ENCODE results near the gene CORO2B.

Gene CORO2B

DNA sequence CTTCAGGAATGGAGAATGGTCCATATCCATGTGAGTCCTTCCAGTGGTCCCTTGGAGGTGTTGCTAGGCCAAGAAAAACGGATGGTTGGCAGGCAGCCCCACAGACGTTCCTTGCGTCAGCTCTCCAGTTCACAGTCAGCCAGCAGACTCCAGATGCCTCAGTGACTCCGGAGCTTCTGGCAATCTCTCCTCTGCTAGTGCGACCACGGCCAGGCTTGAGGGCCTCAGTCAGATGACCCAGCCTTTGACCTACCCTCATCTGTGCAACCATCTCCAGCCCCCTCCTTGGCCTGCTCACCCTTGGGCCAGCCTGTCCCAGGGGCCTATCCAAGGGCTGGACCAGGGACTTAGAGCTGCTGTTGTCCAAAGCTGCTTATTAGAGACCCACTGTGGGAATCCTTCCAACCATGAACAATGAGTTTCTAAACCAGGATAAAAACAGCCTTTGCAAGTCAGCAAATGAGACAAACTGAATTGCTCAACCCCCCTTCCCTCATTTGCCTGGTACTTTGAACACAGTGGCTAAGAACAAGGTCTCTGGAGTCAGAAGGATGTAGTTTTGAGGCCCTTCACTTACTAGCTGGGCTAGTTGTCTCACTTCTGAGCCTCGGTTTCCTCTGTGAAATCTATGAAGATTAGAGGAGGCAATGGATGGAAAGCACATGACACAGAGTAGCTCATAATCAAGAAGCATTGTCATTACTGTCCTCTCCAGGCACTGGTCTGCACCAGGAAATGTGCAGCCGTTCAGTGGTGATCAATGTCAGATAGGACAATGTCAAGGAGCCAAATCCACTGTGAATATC lies 197.1 kb downstream of the CORO2B start:
- DNase-seq (ENCODE audit: low read depth) = no peak

DNA sequence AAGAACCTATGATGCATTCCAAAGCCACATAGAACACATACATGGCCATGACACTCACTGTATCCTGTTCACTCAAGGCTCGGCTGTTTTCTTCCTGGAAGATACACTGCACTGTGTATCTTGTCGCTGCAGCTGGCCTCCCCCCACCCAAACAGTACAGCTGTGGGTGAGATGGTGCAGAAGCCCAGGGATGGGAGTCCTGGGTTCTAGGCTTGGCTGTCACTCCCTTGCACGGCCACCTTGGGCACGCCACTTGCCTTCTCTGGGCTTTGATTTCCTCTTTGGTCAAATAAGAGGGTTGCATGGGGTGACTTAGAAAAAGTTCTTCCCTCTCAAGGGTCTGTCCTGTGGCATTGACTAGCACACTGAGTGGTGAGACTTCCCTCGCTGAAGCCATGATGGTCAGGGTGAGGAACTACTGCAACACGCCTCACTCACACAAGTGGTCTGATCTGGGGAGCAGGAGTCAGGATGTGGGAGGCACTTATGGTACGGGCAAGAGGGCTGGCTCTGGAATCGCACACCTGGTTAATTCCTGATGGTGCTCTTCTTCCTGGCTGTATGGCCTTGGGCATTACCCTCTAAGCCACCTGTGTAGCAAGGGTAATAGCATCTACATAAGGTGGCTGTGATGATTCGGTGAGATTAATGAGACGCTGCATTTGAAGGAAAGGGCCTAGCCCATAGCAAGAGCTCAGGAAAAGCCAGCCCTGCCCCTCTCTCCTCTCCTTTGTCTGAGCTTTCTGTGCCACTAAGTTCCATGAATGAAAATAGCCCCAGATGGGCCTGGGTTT lies 197.9 kb downstream of the CORO2B start:
- DNase-seq (ENCODE audit: low read depth) = no peak
